Measurements from ENCODE around the gene ROBO1. TPM values are rescaled to one million over a fixed set of nuclear protein-coding genes. Genes with fewer than 3 reads are reported as not detected.

ROBO1 gene
- total and polyA plus RNA-seq, 2 of the 8 experiments (the other 6 are each of a cell fraction or from before 2014, with no cell fraction given) = 51.4 to 91.0 TPM

GRCh38 chr3:78798266-78798832 lies 969.4 kb downstream of the ROBO1 start:
- Histone ChIP-seq H2BK15ac (ENCODE audit: low read length) (no peak overlapping the region), H2BK5ac (ENCODE audit: low read depth, low read length) (no peak overlapping the region), H3K14ac (ENCODE audit: insufficient read length) (no peak overlapping the region), H3K36me3 (ENCODE audit: control insufficient read depth in 2 of 4, insufficient read depth in 4 of 4, low read length in 3 of 4) (no peaks in the 10 kb centered on the region), H3K9ac (replicated peaks in 1 of 4; ENCODE audit: extremely low read depth in 1 of 4, low read depth in 3 of 4, low read length in 3 of 4) (no peak overlapping the region), H4K20me1 (replicated peaks in 1 of 2; ENCODE audit: control insufficient read depth in 1 of 2, insufficient read depth in 2 of 2, low read length in 2 of 2) (peaks cover 0 to 1% of the 10 kb centered on the region in 2 experiments), H3K4me3 (ENCODE audit: extremely low read depth in 1 of 4, insufficient read depth in 2 of 4, low read depth in 3 of 4, low read length in 4 of 4) (no peak overlapping the region), H3K9me3 (ENCODE audit: insufficient read depth in 2 of 2, low read depth in 1 of 2, low read length in 1 of 2) (no peaks in the 10 kb centered on the region), H3K27ac (ENCODE audit: low read depth, low read length) (no peak overlapping the region), H3K4ac (replicated peaks; ENCODE audit: insufficient read length, low read depth, low read length) (no peak overlapping the region), H2AFZ (ENCODE audit: low read length) (no peak overlapping the region), H2AK5ac (ENCODE audit: low read depth, low read length) (no peak overlapping the region), H4K8ac (ENCODE audit: extremely low read depth, insufficient read depth, low read length) (no peak overlapping the region), H3K27me3 (replicated peaks in 1 of 4; ENCODE audit: control insufficient read depth in 3 of 4, extremely low read depth in 1 of 4, insufficient read depth in 3 of 4, low read length in 3 of 4) (no peaks in the 10 kb centered on the region), H2BK20ac (ENCODE audit: low read length) (no peak overlapping the region), H3K79me1 (ENCODE audit: low read depth, low read length) (peaks cover 2% of the 10 kb centered on the region; the same call in 1 of the 2 replicates), H3K23ac (ENCODE audit: insufficient read length) (no peak overlapping the region), H3K79me2 (ENCODE audit: control insufficient read depth in 1 of 2, insufficient read depth in 2 of 2, low read length in 2 of 2) (peaks cover 0 to 16% of the 10 kb centered on the region in 2 experiments; a peak in 2 of 4 replicates), H3K4me2 (ENCODE audit: insufficient read depth in 1 of 2, low read depth in 2 of 2, low read length in 2 of 2) (no peak overlapping the region), H3K4me1 (replicated peaks in 1 of 4; ENCODE audit: control insufficient read depth in 3 of 4, insufficient read depth in 4 of 4, low read length in 3 of 4) (peaks cover 0 to 4% (median 2%) of the 10 kb centered on the region in 4 experiments; a peak in 2 of 7 replicates), H3K18ac (ENCODE audit: extremely low read depth, low read length) (no peak overlapping the region), H2BK120ac (replicated peaks; ENCODE audit: low read depth, low read length) (no peak overlapping the region), H3K56ac (replicated peaks; ENCODE audit: insufficient read length, low read depth, low read length) (no peak overlapping the region), H3K23me2 (ENCODE audit: low read depth, low read length) (no peaks in the 10 kb centered on the region), H4K91ac (replicated peaks; ENCODE audit: insufficient read length, low read length) (no peak overlapping the region), H4K5ac (ENCODE audit: insufficient read length, low read depth, low read length) (no peak overlapping the region), H2BK12ac (ENCODE audit: low read depth, low read length) (no peak overlapping the region)
- no peak for FAIRE-seq
- no peak for DNase-seq (ENCODE audit: low read depth in 1 of 2, low spot score in 2 of 2)
- TF ChIP-seq SP2 (IDR thresholded peaks at IDR 0.05; ENCODE audit: low read length) (no peak), GTF2F1 (IDR thresholded peaks at IDR 0.05; ENCODE audit: borderline replicate concordance, low read depth, low read length) (no peak), POLR2A (IDR thresholded peaks at IDR 0.05; ENCODE audit: control extremely low read depth in 1 of 2, low read depth in 2 of 2, low read length in 2 of 2) (no peak), CTBP2 (IDR thresholded peaks at IDR 0.05; ENCODE audit: borderline replicate concordance, insufficient read depth, insufficient read length, low read length) (no peak), SIX5 (IDR thresholded peaks at IDR 0.05; ENCODE audit: low read depth, low read length) (no peak), HDAC6 (IDR thresholded peaks at IDR 0.05; ENCODE audit: low read depth, low read length) (no peak), RNF2 (IDR thresholded peaks at IDR 0.05; ENCODE audit: borderline replicate concordance, low read depth, low read length, missing control alignments, poor library complexity, severe bottlenecking) (no peak), RAD21 (IDR thresholded peaks at IDR 0.05 in 1 of 2, conservative IDR thresholded peaks at IDR 0.05 in 1 of 2; ENCODE audit: low read depth in 2 of 2, low read length in 2 of 2) (no peak), TAF7 (optimal IDR thresholded peaks at IDR 0.05; ENCODE audit: borderline replicate concordance, low read depth, low read length) (no peak), JUND (IDR thresholded peaks at IDR 0.05; ENCODE audit: low read length) (no peak)
- ChIA-PET CTCF (ENCODE audit: partially characterized antibody) (interaction anchor here (1.1 kb wide), 1 partner anchor 16 kb away, joined by 3 read pairs; no protein-coding TSS in a partner anchor), POLR2A (ENCODE audit: partially characterized antibody) (no interaction called here)
